Nephron progenitor cell (in vitro differentiated cells): ENCODE data around the gene MFSD2A.

Experiments
- DNase-seq: peaks from one replicate; pipeline ENCODE4 v3.0.0; 2021
- H3K27ac Mint-ChIP-seq: 2 replicates; pipeline ENCODE4 v1.8.0; 2021; ENCODE audit warnings: mild to moderate bottlenecking, moderate library complexity, mixed read lengths
- H3K27me3 Mint-ChIP-seq: 2 replicates; pipeline ENCODE4 v1.8.0; 2021; ENCODE audit warnings: mild to moderate bottlenecking, low read depth, mixed read lengths; ENCODE audit not compliant: poor library complexity
- H3K36me3 Mint-ChIP-seq: 2 replicates; pipeline ENCODE4 v1.8.0; 2021; ENCODE audit warnings: low read depth, mixed read lengths
- H3K4me1 Mint-ChIP-seq: 2 replicates; pipeline ENCODE4 v1.8.0; 2021; ENCODE audit warnings: mixed read lengths
- H3K4me3 Mint-ChIP-seq: 2 replicates; pipeline ENCODE4 v1.8.0; 2021; ENCODE audit warnings: mild to moderate bottlenecking, moderate library complexity, mixed read lengths
- H3K9me3 Mint-ChIP-seq: 2 replicates; pipeline ENCODE4 v1.8.0; 2021; ENCODE audit warnings: mild to moderate bottlenecking, moderate library complexity, mixed read lengths
- TF ChIP-seq, protein P1 (sequence below): fragments of 200-600 bp; sonication (generic); IDR thresholded peaks from 2 replicates; pipeline ENCODE4 v1.5.0; 2021; ENCODE audit warnings: antibody characterized with exemption

MFSD2A gene

DNA sequence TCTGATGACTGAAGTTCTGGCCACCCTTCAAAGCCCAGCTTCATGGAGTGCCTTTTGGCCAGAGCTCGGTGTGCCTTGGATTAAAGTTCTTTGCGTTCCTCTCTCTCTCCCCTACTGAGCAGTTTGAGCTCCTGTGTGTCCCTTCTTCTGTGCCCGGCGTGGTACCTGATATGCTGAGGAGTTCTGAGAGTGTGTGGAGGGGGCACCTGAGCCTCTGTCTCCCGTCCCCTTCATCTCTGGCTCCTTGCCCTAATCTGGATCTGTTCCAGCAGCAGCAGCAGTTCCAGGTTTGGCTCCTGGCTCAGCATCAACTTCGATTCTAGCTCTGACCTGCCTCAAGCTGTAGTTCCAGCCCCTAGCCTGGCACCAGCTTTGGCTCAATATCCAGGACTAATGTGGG, 28.1 kb upstream of the MFSD2A start:
- TF ChIP-seq, protein P1, sequence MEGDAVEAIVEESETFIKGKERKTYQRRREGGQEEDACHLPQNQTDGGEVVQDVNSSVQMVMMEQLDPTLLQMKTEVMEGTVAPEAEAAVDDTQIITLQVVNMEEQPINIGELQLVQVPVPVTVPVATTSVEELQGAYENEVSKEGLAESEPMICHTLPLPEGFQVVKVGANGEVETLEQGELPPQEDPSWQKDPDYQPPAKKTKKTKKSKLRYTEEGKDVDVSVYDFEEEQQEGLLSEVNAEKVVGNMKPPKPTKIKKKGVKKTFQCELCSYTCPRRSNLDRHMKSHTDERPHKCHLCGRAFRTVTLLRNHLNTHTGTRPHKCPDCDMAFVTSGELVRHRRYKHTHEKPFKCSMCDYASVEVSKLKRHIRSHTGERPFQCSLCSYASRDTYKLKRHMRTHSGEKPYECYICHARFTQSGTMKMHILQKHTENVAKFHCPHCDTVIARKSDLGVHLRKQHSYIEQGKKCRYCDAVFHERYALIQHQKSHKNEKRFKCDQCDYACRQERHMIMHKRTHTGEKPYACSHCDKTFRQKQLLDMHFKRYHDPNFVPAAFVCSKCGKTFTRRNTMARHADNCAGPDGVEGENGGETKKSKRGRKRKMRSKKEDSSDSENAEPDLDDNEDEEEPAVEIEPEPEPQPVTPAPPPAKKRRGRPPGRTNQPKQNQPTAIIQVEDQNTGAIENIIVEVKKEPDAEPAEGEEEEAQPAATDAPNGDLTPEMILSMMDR, result no peak
- Mint-ChIP-seq H3K4me1 (peaks cover 21% of the 10 kb centered on the region), H3K27ac (peak overlapping the region; percentile 51), H3K4me3 (no peak overlapping the region), H3K36me3 (no peaks in the 10 kb centered on the region), H3K9me3 (no peaks in the 10 kb centered on the region), H3K27me3 (peaks cover 39% of the 10 kb centered on the region)
- no peak for DNase-seq

- Mint-ChIP-seq H3K27me3 (peaks cover 34% of the 10 kb centered on the region), H3K27ac (no peak overlapping the region), H3K36me3 (no peaks in the 10 kb centered on the region), H3K4me3 (no peak overlapping the region), H3K9me3 (no peaks in the 10 kb centered on the region), H3K4me1 (peaks cover 14% of the 10 kb centered on the region)
- no peak for DNase-seq
- TF ChIP-seq, protein P1, result no peak
Measured at GRCh38 chr1:39927538-39927937, 27.4 kb upstream of the MFSD2A start.

DNA sequence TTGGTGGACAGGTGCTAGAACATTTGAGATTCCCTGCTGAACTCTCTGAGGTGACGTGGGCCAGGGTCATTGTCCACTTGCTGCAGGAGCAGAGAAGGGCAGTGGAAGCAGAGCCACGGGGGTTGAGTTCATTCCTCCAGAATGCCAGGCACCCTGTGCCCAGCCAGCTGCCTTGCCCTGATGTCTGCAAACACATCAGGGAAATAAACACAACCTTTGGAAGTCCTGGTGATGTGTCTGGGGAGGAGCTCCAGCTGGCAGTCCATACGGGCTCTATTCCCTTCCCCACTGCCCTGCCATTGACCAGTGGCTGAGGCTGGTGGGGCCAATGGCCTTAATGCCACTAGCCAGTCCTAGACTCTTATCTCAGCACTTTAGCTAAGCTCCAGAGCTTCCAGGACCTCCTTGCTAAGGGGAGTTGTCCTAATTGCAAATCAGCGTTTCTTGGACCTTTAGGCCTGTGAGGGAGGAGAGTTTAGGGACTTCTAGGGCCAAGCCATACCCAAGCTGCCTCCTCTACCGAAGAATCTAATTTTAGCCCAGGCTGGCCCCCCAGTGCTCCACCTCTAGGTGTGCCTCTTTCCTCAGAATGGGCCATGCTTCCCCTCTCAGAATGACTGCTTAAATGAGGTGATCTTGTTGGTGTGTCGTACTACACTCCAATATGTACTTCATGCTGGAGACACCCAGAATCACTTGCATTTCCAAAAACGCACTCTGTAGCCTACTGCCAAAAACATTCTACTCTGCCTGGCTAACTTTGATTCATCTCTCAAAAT, 25.9 kb upstream of the MFSD2A start:
- TF ChIP-seq, protein P1, result no peak
- H3K27me3 Mint-ChIP-seq, result peaks cover 21% of the 10 kb centered on the region
- H3K27ac Mint-ChIP-seq, result no peak overlapping the region
- DNase-seq, result no peak
- H3K4me3 Mint-ChIP-seq, result no peak overlapping the region
- no peaks in the 10 kb centered on the region for H3K9me3 Mint-ChIP-seq
- peaks cover 12% of the 10 kb centered on the region for H3K4me1 Mint-ChIP-seq
- H3K36me3 Mint-ChIP-seq, result no peaks in the 10 kb centered on the region

DNA sequence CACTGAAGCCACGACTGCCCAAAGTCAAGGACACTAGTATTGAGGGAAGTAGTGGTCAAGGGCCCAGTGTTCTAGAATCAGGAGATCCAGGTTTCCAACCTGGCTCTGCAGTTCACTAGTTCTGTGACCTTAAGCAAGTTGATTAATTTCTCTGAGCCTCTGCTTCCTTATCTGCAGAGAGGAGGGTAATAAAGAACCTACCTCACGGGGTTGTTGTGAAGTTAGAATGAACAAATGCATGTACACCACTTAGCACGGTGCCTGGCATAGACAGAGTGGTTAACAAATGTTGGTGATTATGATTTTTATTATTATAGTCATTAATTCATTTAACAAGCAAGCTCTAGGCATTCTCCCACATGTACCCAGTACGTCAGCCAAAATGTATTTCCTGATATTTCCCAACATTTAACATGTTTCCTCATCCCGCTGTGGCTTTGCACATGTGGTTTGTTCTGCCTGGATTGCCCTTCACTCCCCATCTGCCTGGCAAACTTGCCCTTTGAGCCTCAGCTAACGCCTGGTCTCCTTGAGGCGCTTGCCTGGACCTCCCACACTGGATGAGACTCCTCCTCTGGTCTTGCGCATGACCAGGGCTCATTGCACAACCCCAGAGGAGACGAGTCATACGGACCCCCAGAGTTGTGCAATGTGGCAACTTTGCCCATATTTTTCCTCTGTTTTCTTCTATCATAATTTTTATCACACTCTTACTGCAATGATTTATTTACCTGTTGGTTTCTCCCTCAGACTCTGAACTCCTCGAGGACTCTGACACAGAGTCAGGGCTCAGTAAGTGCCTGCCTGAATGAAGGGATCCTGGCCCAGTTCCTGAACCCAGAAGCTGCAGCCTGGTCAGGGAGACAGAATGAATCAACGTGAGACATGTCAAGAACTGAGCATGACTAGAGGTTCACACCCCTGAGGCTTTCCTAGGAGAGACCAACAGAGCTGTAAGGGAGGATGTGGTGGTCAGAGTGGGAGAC, 20.7 kb upstream of the MFSD2A start:
- peaks cover 18% of the 10 kb centered on the region for H3K27me3 Mint-ChIP-seq
- TF ChIP-seq, protein P1, result no peak
- H3K27ac Mint-ChIP-seq, result no peak overlapping the region
- H3K4me1 Mint-ChIP-seq, result peaks cover 8% of the 10 kb centered on the region
- no peak overlapping the region for H3K4me3 Mint-ChIP-seq
- peaks cover 9% of the 10 kb centered on the region for H3K9me3 Mint-ChIP-seq
- H3K36me3 Mint-ChIP-seq, result no peaks in the 10 kb centered on the region
- DNase-seq, result no peak

GRCh38 chr1:39936724-39937491, 18.0 kb upstream of the MFSD2A start:
- Mint-ChIP-seq H3K4me1 (peaks cover 8% of the 10 kb centered on the region), H3K4me3 (no peak overlapping the region), H3K27me3 (peaks cover 24% of the 10 kb centered on the region), H3K9me3 (peaks cover 9% of the 10 kb centered on the region), H3K27ac (no peak overlapping the region), H3K36me3 (no peaks in the 10 kb centered on the region)
- TF ChIP-seq, protein P1, result no peak
- DNase-seq, result no peak
